ENCODE results near the gene C2orf92.
"Not testable (repeated sequence)": the region's sequence is repeated elsewhere in the genome, so short reads cannot be mapped to it uniquely, and the experiment has no call there.

Gene C2orf92

DNA sequence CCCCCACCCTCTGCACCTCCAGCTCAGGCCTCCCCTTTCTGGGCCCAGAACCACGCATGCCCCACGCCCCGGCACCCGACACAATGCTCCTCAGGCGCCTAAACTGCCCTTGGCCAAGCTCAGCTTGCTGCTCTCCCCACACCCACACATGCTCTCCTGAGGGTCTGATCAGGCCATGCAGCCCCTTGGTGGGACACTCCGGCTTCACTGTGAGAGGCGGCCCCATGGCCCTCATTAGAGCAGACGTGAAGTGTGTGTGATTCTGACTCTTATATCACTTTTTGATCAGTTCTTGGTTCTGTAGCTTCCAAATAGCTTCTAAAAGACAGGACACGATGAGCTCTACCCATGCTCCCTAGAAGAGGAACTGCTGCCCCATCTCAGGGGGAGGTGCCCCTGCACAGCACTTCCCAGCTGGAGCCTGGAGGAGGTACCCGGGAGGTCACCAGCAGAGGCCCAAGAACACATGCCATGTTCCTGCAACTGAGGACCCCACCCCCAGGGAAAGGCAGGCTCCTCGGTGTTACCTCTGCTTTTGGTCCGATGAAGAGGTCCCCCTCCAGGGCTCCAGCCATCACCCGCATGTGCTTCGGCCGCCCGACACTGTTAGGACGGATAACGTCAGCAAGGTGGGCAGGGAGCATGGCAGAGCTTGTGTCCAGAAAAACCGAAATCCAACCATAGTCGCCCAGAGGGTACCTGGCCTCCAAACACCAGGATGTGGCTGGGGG, 9.3 kb upstream of the C2orf92 start:
- no peak for DNase-seq (ENCODE audit: low read depth in 2 of 2)

DNA sequence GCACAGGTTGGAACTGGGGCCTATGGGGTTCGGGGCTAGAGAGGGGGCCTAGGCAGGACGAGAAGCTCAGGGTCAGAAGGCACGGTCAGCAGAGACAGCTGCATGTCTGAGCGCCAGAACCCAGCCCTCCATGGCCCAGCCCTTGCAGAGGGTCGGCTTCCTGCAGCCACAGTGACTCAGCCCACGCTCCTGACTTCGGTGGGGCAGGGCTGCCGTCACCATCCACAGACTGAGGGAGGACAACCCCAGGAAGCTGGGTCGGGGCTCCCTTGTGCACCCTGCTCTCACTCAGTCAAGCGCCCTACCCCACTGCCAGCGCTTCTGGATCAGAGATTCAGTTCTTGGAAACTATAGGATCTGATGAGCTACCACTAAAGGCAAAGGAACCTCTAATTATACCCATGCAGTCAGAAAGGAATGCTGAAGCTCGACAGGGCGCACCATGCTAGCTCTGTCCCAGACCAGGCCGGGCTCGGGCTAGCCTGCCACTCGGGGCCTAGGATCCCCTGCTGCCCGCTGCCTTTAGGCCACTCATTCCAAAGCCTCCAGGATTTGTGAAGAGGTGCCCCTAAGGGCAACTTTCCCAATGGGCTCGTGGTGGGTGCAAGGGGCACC, 8.6 kb upstream of the C2orf92 start:
- DNase-seq (ENCODE audit: low read depth in 2 of 2) = no peak

DNA sequence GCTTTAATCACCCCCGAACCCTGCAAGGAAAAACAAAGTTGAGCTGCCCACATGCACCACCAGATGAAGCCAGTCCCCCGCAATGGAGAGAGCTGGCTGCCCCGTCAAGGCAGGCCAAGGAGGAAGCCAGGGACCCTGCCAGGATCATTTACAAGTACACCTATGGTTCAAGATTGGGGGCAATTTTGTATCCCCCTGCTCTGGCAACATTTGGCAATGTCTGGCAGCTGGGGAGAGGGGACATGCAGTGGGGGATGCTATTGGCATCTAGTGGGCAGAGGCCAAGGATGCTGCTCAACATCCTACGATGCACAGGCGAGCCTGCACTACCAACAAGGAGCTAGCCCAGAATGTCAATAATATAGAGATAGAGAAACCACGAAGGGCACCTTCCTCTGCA, 7.6 kb upstream of the C2orf92 start:
- no peak for DNase-seq (ENCODE audit: low read depth in 2 of 2)

DNA sequence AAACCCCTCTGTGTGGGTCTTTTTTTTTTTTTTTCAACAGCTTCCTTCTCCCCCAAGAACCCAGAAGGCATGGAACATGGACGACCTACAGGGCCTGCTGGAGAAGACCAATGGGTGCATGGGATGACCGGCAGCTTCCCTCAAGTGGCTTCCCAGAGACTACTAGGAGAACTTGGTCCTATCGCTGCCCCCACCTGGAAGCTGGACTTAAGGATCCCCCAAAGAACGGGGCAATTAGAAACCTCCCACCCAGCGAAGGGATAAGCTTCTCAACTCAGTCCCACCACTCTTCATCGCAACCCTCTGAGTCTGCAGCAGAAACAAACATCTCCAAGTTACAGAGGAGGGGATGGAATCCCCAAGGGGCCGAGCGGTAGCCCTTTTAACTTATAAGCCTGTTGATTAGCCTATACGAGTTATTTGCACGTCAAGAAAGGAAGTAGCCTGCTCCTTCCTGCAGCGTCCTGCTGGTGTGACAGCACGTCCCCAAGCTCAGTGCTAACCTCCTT, 7.1 kb upstream of the C2orf92 start:
- no peak for DNase-seq (ENCODE audit: low read depth in 2 of 2)

DNA sequence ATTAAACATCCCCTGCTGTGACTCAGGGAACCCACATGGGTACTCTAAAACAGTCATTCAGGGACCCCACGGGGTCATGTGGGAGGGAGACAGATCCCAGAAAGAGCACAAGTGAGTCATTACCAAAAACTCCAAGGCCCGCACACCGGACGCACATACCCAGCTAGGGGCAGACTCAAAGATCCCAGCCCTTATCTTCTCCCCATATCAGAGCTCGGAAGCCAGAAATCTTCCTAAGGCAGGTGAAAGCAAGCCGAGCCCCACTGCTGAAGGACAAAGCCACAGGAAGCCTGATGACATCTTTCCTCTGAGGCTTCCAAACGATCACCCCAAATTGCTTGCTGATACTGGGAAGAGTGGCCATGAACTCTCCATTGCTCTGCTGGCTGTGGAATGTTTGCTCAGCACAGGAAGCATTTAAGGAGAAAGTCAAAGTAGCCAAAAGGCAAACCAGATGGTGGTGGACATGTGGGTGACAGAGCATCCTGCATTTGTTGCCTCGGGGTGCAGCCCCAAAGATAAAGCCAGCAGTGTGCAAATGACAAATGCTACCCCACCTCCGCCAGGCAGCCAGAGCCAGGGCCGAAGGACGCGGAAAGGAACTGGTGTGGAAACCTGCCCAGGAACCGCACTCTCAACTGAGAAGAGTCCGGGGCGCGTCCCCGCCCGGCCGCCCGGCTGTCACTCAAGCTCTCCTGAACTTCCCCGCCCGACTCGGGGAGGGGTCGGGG, 6.5 kb upstream of the C2orf92 start:
- DNase-seq (ENCODE audit: low read depth in 2 of 2) = peak; percentile 21 to 47

DNA sequence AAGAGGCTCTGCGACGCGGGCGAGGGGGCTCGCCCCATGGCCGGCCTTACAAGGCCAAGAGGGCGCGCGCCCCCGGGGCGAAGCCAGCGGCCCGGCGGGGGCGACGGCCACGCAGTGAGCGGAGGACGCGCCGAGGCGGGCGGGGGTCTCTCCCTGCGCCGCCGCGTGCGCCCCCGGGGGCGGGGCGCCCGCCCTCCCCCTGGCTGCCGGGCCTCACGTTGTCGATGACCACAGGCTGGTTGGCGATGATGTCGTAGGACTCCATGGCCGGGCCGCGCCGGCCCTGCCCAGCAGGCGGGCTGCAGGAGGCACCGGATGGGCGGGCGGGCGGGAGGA, 5.9 kb upstream of the C2orf92 start:
- no peak for DNase-seq (ENCODE audit: low read depth in 2 of 2)

DNA sequence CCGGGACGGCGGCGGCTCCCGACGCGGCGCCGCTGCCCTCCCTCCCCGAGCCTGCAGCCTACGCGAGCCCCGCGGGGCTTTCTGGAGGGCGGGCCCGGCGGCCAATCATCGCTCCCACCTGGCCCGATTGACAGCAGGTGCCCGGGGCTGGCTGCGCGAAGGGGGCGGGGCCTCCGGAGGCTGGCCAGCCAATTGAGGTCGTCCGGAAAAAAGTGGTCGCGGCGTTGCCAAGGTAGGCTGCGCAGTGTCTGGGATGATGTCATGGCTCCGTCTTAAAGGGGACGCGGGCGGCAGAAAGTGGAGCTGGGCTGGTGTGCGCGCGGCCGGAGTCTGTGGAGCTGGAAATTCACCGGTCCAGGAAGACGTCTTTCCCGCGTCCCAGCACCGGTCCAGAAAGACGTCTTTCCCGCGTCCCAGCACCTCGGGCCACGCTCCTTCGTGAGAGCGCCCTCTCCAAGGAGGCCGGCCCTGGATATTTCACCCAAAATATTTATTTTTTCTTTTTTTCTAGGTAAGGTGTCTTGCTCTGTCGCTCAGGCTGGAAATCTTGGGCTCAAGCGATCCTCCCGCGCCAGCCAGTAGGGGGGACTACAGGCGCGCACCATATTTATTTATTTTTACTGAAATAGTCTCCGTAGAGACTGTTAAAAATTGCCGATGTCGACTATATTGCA, 5.4 kb upstream of the C2orf92 start, which contains the start of gene ACTR1B:
Gene ACTR1B, minus strand, starts transcription at position 83 of the 674 bp plus-strand sequence. CDS start 154 bp downstream, outside the sequence.
- peak; percentile 95 for DNase-seq (ENCODE audit: low read depth in 2 of 2)

DNA sequence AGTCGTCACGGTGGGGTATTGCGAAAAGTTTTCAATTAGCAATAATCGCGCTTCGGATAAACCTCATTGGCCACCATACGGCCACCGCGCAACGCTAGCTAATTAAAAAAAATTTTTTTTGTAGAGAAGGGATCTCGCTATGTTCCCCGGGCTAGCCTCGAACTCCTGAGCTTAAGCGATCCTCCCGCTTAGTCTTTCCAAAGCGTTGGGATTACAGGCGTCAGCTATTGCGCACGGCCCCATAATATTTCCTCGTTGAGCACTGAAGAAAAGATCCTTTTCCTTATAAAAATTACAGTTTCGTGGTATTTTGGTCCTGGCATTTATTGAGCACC, 4.9 kb upstream of the C2orf92 start:
- no peak for DNase-seq (ENCODE audit: low read depth in 2 of 2)

DNA sequence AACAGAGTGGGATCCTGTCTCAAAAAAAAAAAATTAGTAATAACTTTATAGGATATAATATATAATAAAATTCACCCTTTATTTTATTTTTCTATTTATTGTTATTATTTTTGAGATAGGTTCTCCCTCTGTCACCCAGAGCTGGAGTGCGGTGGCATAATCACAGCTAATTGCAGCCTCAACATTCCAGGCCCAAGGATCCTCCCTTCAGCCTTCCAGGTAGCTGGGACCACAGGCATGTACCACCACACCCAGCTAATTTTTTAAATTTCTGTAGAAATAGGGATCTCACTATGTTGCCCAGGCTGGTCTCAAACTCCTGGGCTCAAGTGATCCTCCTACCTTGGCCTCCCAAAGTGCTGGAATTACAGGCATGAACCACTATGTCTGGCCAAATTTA, 958 bp downstream of the C2orf92 start:
- DNase-seq (ENCODE audit: low read depth in 2 of 2) = no peak

DNA sequence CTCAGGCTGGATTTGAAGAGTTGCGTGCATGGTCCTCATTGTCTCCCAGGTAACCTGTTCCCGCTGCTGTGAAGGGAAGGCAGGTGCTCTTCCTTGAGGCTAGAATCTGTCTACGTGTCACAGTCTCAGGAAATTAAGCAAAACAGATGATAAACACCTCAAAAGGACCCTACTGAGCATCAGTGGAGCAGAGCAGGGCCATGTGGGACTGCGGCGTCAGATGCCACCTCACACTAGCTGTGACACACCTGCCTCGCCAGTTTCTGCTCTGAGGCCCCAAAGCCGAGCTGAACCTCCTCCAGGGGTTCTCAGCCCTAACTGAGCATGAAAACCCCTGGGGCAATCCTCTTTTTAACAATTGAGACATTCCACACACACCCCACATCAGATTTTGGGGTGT, 2.0 kb downstream of the C2orf92 start:
- DNase-seq (ENCODE audit: low read depth in 2 of 2) = no peak

DNA sequence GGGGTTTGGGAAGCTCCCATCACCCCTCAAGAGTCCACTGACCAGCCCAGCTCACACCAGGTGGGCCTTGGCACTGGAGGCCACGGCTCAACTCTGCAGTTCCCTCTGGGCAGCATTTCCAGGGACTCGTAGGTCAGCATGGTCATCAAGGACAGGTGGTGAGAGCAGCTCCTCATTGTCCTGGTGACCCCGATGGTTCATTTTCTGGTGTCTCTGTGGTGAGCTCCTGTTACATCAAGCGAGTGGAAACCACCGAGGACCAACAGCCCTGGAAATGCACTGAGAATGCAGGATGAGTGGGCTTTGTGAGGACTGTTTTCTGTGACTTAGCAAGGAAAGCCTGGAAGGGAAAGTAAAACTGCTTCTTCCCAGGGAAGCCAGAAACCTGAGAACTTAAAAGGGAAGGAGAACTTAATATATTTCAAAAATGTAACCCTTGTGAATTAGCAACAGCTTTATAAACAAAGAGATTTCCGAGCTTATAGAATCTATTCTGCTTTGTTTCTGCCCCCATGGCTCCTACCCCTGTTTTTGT, 3.2 kb downstream of the C2orf92 start:
- not testable (repeated sequence) for DNase-seq (ENCODE audit: low read depth in 2 of 2)

DNA sequence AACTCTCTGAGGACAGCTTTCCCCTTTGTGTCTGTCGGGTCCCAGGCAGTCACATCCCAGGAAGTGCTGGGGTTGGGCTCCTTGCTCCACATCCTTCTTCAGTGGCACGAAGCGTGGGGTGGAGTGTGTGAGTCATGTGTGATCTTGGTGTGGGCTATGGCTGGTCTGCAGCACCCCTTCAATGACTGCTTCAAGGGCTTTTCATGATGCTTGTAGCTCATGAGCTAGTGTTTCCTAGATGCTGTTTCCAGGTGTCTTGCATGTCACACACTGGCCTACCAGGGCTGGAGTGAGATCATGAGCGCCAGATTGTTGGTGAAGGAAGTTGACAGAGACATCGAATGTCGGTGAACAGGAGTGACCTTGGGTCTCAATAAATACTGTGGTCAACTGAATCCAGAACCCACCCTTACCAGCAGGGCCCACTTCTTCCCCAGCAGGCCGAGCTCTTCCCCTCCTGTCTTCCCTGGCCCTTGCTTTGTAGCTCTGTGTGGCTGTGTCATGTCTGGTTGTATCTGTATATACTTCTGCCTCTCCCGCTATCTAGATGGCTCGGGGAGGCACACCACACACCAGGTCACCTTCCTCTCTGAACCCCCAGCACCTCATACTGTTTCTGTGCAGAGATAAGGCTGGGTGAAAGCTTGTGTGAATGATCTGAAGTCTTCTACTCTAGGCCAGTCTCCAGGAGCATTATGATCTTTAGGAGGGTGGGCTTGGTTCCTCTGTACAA, 3.8 kb downstream of the C2orf92 start:
- no peak for DNase-seq (ENCODE audit: low read depth in 2 of 2)

DNA sequence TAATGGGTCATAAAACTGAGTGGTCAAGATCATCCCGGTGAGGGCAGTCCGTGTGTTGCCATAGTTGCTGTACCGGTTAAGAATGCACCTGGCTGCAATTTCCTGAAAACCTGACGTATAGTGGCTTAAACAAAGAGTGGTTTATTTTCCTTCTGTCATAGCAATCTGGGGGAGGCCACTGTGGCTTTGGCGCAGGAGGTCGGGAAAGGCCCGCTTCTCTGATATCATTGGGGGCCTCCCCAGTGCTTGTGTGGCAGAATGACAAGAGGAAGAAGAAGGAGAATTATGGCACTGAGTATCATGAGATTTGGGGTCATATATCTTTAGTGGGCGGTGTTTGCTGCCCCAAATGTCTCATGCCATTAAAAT, 4.4 kb downstream of the C2orf92 start:
- no peak for DNase-seq (ENCODE audit: low read depth in 2 of 2)

DNA sequence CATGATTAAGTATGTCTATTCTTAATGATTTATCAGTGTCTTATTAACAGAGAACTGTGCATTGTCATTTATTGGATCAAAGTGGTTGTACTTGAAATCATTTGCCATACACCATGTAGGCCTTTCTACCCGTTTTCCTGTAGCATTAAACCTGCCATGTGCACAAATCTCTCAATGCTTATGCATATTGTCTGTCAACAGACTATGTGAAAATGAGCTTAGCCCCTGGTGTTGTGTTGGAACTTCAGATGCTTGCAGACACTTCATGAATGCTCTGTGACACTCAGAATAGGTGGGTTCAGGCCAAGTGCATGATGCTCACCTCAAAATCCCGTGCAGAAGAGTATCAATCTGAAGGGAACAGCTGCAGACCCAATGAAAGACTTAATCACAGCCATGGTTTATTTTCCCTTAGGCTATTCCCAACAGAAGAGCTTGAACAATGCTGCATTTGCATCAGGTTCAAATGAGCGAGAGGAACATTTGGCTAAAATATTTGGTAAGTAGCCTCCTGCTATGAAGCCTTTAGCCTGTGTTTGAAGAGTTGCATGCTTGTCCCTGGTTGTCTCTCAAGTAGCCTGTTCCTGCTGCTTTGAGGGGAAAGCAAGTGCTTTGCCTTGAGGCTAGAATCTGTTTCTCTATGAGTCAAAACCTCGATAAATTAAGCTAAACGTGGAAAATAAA, 6.1 kb downstream of the C2orf92 start:
- DNase-seq (ENCODE audit: low read depth in 2 of 2) = no peak

DNA sequence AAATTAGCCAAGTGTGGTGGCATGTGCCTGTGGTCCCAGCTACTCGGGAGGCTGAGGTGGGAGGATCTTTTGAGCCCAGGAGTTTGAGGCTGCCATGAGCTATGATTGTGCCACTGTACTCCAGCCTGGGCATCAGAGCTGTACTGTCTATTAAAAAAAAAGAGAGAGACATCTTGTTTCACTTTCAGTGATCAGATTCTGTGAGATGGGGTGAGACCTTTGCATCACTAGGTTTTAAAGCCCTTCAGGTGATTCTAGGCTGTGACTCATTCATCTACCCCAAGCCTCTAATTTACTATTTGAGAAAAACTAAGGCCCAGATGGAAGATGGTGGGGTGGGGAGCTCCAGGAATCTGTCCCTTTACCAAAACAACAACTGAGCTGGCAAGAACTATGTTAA, 7.1 kb downstream of the C2orf92 start:
- no peak for DNase-seq (ENCODE audit: low read depth in 2 of 2)

DNA sequence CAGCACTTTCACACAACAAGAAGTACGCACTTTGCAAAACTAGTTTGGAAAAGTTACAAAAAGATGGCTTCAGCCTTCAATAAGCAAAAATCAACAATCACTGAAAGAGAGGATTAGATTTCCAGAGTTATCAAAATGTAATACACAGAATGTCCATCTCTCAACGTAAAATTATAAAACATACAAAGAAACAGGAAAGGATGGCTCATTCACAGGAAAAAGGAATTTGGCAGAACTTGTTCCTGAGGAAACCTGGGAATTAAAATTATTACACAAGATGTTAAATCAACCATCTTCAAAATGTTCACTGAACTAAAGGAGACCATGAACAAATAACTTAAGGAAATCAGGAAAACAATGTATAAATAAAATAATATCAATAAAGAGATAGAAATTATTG, 8.0 kb downstream of the C2orf92 start:
- no peak for DNase-seq (ENCODE audit: low read depth in 2 of 2)

DNA sequence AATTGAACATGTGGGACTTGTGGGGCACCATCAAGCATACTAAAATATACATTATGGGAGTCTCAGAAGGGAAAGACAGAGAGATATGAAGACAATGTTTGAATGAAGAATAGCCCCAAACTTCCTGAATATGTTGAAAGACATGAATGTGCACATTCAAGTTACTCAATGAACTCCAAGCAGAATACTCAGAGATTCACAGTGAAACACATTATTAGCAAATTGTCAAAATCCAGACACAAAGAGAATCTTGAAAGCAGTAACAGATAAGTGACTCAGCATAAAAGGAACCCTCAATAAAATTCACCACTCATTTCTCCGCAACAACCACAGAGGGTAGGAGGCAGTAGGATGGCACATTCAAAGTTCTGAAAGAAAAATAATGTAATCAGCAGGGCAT, 8.8 kb downstream of the C2orf92 start:
- no peak for DNase-seq (ENCODE audit: low read depth in 2 of 2)

DNA sequence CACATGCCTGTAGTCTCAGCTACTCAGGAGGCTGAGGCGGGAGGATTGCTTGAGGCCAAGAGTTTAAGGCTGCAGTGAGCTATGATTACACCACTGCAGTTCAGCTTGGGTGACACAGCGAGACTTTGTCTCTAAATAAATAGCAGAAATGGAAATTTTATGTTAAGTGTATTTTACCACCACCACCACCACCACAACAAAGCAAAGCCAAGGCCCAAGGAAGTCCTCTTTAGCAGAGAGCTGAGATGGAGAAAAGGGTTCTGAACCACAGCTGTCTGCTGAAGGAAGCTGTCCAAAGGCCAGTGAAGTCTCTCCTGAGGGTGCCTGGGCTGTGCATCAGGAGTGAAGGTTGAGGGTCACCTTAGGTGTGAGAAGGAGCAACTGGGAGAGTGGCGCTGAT, 17.7 kb downstream of the C2orf92 start:
- DNase-seq (ENCODE audit: low read depth in 2 of 2) = not testable (repeated sequence)

DNA sequence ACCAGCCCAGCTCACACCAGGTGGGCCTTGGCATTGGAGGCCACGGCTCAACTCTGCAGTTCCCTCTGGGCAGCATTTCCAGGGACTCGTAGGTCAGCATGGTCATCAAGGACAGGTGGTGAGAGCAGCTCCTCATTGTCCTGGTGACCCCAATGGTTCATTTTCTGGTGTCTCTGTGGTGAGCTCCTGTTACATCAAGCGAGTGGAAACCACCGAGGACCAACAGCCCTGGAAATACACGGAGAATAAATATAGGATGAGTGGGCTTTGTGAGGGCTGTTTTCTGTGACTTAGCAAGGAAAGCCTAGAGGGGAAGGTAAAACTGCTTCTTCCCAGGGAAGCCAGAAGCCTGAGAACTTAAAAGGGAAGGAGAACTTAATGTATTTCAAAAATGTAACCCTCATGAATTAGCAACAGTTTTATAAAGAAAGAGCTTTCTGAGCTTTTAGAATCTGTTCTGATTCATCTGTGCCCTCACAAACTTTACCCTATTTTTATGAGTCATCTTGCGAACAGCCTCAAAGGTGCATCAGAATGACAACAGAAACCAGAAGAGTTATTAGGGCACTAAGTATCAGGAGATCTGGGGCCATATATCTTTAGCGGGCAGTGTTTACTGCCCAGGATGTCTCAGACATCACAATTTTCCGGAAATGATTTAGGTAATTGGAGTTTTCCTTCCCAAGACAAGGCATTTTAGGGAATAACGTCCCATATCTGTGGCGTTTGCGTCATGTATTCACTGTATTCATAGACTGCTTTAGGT, 18.7 kb downstream of the C2orf92 start:
- DNase-seq (ENCODE audit: low read depth in 2 of 2) = no peak

DNA sequence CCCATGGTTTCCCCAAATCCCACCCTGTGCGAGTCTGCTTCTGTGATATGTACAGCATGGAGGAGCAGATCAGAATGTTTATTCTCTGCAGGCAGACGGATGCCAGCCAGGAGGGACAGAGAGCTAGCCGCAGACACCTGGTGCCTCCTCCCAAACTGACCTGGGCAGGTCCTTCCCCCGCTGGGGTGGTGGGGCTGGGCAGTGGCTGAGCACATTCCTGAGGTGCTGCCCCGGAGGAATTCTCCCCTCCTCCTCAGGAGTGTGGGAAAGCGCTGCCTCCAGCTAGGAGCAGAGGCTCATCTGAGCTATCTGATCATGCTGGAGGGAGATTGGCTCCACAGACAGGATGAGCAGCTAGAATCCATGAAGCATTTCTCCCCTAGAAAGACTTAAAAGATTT, 21.7 kb downstream of the C2orf92 start:
- DNase-seq (ENCODE audit: low read depth in 2 of 2) = no peak

Measured in stimulated activated CD8-positive, alpha-beta memory T cell treated with anti-CD3 and anti-CD28 coated beads, Interleukin-2, amount 100 ng/mL, for 1 hour (primary cell).